Activated CD4-positive, alpha-beta T cell treated with anti-CD3 and anti-CD28 coated beads for 4 hours (primary cell): ENCODE measurements around the gene ARHGEF19.
"Not testable (repeated sequence)": the region's sequence is repeated elsewhere in the genome, so short reads cannot be mapped to it uniquely, and the experiment has no call there.

Experiments used
- DNase-seq, 2 donors: peaks; one replicate each; pipeline ENCODE4 v3.0.0-alpha.2; 2020

ARHGEF19 gene

DNA sequence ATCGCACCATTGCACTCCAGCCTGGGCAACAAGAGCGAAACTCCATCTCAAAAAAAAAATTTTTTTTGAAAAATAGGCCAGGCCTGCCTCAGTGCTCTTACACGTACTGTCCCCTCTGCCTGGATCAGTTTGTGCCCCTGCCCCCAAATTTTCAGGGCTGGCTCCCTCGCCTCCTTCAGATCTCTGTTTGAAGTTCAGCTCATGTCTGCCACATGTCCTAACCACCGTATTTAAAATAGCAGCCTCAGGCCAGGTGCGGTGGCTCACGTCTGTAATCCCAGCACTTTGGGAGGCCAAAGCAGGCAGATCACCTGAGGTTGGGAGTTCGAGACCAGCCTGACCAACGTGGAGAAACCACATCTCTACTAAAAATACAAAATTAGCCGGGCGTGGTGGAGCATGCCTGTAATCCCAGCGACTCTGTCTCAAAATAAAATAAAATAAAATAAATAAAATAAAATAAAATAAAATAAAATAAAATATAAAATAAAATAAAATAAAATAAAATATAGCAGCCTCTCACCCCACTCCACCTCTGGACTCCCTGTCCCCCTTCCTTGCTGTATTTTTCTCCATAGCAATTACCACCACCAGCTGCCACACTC, 48.7 kb downstream of the ARHGEF19 start:
- not testable (repeated sequence) for DNase-seq

DNA sequence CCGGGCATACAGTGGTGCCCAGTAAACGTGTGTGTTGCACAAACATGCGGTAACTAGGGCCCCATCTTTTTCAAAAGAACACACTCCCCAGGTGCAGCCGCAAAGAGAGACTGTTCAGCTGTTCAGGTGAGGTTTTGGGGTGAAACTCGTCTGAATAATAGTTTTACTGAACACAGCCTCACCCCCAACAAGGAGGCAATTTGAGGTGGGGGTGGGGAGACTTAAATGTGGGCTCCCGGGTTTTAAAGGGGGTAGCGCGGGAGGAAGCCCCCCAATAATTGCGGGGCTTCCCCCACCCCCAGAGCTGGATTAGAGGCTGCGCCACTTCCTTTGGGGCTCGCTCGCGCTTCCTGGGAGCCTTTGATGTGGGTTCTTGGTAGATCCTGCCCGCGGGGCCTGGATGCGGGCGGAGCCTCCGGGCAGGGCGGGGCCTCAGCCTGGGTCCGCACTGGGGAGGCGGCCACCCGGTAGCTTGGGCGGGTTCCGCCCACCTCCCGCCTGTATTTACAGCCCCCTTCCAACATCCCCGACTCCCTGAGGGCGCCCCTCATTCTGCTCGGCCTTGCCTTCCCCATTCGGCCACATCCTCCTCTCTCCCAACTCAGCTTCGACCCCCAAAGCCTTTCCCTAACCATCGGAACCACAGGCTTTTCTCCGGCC, 50.2 kb downstream of the ARHGEF19 start:
- DNase-seq = peak; percentile 38 to 57

DNA sequence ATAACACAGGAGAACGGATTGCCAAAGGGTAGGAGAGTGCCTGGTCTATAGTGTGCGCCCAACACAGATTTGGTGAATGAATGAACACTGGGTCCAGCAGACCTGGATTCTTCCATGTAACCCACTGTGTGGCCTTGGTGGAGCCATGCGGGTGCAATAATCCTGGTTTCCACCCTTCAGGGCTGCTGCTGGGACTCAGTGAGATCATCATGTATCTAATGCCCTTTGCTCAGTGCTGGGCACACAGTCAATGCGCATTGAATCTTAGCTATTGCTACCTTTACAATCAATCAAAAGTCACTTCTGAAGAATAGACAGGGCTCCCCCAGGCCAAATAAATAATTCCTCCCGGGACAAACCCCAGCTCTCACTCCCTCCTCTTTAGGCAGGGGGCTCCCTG, 50.7 kb downstream of the ARHGEF19 start:
- no peak for DNase-seq

DNA sequence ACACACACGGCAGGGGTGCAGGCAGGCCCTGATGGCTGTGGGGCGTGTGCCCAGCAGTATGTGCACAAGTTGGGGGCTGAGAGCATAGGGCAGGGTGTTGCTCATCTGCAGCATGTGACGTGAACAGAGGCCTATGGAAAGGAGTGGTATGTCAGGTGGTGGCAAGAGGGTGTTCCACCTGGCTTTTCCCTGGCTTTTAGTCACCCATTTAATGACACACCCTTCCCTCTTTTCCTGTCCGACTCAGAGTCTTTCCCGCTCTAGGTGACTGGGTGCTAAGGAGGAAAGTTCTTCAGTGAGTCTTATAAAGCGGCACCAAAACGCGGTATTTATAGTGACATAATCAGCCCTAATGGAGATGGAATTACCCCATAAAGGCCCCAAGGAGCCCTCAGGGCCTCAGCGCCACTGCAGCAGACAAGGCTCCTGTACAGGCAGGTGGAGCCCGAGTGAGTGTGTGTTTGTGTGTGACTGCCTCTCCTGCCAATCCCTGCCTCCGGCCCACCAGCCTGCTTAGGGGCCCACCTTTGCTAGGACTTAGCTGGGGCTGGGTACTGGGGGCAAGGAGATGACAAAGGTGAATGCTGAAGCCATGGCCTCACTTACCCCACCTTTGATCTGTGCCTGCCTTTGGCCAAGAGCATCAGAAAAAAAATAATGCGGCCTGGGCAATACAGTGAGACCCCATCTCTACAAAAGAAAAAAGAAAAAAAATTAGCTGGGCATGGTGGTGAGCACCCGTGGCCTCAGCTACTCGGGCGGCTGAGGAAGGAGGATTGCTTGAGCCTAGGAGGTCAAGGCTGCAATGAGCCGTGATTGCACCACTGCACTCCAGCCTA, 53.2 kb downstream of the ARHGEF19 start:
- no peak for DNase-seq

DNA sequence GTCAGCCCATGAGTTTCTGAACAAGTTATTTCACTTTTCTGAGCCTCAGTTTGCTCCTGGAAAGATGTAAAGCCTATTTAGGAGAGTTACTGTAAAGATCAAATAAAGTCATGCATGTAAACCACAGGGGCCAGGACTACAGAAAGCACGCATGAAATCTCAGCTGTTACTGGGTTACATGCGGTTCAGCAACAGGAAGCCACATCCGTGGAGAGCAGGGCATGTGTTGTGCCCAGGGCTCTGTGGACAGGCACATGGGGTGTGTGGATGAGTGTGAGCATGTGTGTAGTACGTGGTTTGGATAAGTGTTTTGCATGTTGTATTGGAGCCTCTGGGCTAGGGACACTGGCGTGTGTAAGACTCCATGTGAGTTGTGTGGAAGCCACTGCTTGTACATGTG, 54.4 kb downstream of the ARHGEF19 start:
- no peak for DNase-seq

DNA sequence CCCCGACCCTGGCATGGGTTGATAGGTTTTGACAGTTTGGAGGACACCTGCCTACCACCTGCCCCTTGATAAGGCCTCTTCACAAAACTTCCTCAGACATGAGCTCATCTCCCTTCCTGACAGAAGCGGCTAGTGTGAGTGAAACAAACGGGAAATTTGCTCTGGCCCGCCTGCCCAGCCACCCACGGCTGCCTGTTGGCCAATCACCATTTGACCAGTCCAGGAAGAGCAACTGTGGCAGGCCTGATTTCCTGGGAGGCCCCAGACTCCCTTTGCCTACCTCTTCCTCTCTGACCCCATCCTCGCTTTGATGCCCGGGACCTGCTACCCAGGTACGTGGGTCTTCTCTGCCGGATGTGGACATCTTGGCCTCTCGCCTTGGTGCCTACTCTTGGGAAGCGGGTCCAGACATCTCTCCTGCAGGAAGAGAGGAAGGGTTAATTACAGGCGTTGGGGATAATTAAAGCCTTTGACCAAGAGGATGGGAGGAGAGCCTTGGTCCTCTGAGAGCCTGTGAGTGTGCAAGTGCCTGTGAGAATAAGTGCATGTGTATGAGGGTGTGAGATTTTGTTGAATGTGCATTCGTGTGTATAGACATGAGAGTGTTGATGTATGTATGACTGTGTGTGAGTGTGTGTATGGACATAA, 55.5 kb downstream of the ARHGEF19 start:
- DNase-seq = no peak

DNA sequence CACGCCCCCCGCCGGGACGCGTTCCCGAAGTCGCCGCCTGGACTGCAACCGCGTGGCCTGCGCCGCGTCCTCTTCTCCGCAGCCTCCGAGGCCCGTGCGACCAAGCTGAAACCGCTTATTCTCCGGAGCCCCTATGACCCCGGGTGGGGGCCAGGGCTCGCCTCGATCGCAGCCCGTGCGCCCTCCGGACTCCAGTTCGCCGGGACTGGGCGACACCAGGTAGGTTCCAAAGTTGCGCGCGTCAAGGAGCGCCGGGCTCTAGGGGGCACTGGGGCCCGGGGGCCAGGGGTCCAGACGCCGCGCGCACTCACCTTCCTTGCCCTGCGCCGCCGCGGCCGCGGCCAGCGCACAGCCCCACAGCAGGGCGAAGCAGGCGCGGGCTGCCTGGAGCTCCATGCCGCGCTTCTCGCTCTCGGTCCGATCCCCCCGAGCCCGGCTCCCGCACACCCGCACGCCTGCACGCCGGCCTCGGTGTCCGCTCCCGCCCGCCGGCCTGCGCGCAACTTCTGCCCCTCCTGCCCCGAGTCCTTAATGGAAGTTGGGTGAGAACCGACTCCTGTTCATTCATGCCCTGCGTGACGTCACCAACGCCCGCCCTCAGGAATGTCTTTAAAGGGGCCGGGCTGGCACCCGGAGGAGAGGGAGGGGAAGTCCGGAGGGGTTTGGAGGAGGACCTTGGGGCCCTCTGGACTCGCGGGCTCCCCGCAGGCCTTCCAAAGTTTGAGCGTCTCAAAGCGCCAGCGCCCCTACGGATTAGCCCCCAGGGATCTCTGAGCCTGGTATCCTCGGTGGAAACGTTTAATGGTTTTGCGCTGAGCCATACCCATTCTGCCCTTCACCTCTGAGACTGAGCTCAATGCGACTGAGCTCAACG, 56.7 kb downstream of the ARHGEF19 start, which contains the start of gene EPHA2:
Gene EPHA2 (minus strand): TSS at position 533 of the 874 bp plus-strand sequence. CDS start 137 bp downstream, at position 396.
- DNase-seq = peak in 1 of 2 donors; percentile 21

DNA sequence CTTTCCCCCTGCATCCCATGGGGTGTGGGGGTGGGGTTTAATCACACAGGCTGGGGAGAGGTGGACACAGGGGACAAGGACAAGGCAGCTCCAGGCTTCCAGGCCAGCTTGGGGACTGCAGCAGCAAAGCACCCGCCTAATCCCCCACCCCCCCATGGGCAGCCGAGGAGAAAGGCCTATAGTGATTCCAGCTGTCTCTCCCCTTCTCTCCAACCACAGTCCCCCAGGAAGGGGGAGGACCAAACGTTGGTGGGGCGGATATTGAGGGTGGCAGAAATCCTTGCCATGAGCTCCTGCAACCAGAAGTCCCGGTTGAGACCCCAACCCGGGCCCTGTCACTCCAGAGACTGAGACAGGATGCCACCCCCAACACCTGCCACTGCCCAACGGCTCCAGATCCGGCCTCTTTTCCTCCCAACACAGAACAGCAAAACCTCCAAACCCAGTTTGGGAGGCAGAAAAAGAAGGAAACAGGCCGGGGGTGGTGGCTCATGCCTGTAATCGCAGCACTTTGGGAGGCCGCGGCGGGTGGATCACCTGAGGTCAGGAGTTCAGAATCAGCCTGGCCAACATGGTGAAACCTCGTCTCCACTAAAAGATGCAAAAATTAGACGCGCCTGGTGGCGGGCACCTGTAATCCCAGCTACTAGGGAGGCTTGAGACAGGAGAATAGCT, 58.3 kb downstream of the ARHGEF19 start:
- no peak for DNase-seq

DNA sequence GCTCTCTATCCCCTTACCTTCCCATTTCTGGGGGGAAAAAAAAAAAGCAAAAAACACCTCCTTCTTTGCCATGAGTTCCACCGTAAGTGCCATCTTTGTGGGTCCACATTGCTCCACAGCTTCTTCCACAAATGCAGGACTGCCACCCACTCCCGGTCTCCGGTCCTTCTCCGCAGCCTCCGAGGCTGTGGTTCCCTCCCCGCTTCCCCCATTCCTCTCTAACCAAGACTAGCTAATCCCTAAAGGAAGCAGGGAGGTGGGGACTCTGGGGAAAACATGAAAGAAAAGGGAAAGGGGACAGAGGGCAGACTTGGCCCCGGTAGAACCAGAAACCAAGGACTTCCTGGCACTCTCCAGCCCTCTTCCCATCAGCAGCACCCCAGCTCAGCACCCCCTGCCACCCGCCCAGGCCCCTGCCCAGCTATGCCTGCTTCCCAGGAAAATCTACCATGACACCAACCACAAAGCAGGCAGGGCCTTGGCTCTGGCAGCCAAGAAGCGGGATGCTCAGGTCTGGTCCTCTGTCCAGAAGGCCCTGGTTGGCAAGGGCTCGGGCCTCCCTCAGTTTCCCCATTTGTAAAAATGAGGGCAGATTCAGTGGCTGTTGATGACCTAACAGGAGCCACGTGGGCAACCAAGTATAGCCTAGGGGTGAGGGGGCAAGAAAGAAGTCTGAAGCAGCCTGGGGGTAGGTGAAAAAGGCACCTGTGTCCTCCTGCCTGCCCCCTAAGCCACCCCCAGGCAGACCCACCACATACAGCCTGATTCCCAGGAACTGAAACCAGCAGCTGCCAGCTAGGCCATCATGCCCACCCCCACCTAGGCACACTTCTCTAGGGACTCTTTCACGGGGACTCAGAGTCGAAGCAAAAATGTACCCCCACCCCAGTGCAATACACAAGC, 59.1 kb downstream of the ARHGEF19 start:
- DNase-seq = no peak

DNA sequence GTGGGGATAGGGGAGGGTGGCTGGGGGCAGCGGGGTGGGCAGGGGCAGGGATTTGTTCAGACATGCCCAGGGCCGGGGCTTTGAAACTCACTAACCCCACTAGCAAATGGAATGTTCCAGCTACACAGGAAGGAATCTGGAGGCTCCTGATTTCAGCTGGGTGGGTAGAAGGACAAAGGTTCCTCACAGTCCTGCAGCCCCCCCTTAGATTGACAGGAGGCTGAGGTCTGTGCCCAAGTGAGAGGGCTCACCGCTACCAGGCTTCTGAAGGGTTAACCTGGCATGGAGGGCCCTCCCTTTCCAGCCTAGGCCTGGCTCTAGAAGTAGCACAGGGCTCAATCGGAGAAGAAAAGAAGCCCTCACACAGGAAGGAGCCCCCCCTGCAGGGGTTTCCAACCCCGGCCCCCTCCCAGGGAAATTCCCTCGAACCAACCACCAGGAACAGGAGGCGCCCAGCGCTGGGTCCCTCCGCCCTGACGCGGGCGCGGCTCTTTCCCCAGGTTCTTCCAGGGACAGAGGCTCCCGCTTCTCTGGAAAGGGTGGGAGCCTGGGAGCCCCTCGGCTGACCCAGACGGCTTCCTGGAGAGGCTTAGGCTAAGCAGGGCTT, 59.9 kb downstream of the ARHGEF19 start:
- no peak for DNase-seq

DNA sequence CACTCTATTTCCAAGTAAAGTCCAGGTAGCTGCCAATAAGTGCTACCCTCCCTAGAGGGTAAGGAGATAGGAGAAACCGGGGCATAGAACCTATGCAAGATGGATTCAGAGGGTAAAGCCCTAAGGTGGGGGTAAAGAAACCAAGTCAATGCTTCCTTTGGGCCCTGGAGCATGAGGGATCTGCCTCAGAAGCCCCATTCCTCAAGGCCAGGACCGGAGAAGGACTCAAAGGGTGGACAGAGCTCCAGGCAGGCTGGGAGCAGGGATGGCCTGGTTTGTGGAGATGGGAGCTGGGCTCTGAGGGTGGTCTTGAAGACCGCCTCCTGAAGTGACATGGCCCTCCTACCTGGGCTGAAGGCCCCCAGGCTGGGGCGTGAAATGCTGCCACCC, 60.5 kb downstream of the ARHGEF19 start:
- no peak for DNase-seq

DNA sequence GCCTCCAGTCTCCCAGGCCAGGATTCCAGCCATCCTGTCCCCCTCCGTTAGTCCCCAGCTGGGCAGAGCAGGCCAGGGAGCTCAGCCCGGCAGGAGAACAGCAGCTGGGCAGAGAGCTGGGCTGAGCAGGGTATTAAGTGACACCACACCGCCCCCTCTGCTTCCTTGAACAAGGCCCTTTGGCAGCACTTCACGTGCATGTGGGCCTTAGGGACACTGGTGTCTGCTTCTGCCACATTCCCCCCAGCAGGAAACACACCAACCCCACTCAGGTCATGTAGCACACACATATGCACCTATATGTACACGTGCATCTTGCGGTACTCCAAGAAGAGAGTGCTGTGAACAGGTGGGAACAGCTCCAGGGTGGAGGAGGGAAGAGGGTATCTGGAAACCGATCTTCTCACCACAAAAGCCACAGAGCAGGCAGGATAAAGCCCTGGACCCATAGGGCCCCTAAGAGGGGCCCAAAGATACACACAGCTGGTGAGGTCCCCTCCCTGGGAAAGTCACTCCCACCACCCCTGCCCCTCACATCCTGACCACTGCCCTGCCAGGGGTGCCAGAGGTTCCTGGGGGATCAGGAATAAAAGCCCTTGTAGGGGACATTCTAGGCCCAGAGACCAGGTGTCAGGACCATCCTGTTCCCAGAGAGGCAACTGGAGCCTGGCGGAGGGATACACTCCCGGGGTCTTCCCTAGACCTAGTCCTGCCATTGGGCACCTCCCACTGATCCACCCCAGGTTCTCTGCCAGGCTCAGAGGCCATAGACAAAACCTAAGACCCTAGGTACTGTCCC, 61.1 kb downstream of the ARHGEF19 start:
- no peak for DNase-seq

DNA sequence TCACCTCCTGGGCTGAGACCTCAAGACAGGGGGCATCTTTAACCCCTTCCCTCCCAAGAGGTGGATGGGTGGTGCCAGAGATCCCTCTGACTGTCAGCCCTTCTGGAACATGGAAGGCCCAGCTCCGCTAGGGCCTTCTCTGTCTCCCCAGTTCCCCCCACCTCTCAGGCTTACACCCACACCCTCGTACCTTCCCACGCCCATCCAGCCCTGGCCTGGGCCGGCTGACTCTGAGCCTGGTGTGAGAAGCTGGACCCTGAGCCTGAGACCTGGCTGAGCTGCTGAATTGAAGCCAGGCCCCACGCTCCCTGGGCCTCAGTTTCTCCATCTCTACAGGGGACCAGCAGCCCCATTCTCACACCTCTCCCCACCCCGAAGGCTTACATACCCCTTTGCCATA, 61.9 kb downstream of the ARHGEF19 start:
- no peak for DNase-seq

DNA sequence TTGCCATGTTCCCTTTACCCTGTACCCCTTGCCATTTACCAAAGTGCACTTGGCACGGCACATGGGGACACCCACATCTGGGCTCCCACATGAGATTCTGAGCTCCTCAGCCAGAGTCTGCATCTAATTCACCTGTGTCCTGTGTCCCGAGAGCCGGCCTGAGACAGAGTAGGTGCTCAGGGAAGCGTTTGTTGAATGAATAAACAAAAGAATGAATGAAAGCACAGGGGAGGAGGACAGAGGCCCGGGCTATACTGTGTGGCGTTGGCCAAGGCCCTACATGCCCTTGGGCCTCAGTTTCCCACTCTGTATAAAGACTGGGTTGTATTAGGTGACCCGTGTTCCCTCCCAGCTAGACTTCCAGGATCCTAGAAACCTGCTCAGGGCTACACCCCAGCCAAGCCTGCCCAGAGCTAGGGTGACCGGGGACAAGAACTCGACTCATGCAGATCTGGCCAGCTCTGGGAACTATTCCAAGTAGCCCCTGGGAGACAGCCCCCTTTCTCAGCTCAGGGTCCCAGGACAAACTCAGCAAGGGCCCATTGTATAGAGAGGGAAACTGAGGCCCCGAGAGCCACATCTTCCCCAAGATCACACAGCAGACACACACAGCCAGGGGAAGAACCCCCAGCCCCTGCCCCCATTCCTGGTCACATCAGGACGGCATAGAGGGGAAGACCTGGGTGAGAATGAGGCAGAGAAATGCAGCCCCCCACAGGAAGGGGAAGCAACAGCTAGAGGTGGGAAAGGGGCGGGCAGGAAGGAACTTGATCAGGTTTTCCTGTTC, 62.6 kb downstream of the ARHGEF19 start:
- no peak for DNase-seq

DNA sequence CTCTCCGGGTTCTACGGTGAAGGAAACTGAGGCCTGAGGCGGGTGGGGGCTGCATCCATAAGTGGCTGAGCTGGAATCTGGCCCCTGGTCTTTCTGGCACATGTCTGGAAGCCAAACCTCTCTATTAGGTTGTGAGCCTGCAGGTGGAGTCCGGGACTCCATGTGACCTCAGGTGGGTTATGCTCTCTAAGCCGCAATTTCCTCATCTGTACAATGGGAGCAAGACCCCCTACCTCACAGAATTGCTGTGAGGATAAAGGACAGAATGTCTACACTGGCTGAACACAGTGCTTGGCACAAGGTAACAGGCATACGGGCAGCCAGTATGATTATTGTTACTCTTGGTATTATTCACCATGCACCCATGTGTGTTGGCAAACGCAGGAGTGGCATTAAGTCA, 63.3 kb downstream of the ARHGEF19 start:
- DNase-seq = no peak

DNA sequence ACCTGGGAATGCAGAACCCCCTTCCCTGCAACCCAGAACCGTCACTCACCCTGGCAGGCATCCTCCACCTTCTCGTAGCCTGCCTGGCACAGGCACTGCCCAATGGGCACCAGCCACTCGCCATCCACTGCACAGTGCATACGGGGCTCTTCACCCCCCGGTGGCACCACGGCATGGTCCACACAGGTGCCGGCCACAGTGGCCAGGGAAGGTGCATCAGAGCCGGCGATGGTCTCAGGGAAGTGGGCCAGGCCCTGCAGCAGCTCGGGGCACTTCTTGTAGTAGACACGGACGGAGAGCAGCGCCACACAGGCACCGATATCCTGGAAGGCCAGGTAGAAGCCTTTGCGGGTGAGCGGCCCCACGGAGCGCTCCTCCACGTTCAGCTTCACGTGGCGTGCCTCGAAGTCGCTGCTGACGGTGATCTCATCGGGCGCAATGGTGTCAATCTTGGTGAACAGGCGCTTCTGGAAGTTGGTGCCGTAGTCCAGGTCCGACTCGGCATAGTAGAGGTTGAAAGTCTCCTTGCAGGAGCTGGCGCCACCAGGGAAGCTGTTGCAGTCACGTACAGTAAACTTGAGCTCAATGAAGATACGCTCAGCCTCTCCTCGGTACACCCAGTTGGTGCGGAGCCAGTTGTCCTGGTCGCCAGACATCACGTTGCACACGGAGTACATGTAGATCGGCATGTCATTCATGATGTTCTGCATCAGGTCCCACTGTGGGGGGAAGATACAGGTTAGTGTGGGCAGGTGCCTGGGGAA, 63.9 kb downstream of the ARHGEF19 start:
- no peak for DNase-seq
